Keratinocyte (primary cell): ENCODE results near the gene MDM4. TPM values are rescaled to one million over a fixed set of nuclear protein-coding genes. Genes with fewer than 3 reads are reported as not detected.

Experiments
- DNase-seq: peaks from one replicate; pipeline ENCODE4 v3.0.0-alpha.2; 2011; ENCODE audit warnings: low read depth, missing footprints, low spot score
- FAIRE-seq: peaks from 2 replicates; lab custom pipeline; 2011; peaks lifted over from hg19 to GRCh38; lab: Jason Lieb, UNC
- H2AFZ ChIP-seq: 2 replicates; pipeline ENCODE4 v1.6.0; 2012; ENCODE audit warnings: low read length, control low read depth, inconsistent platforms; ENCODE audit not compliant: control insufficient read depth
- H3K27ac ChIP-seq: 2 replicates; pipeline ENCODE4 v1.5.1; 2011; ENCODE audit warnings: low read length; ENCODE audit not compliant: control insufficient read depth, insufficient read depth
- H3K27me3 ChIP-seq: 3 replicates; pipeline ENCODE4 v1.6.0; 2011; ENCODE audit warnings: low read length; ENCODE audit not compliant: control insufficient read depth, insufficient read depth; ENCODE audit errors: extremely low read depth
- H3K36me3 ChIP-seq, 2 experiments: 2 replicates in 1 of 2; 3 replicates in 1 of 2; pipeline ENCODE4 v1.5.1; 2011; ENCODE audit warnings: low read length in 2 of 2, mild to moderate bottlenecking in 1 of 2; ENCODE audit not compliant: control insufficient read depth in 2 of 2, insufficient read depth in 2 of 2; ENCODE audit errors: extremely low read depth in 1 of 2
- H3K4me1 ChIP-seq: 3 replicates; pipeline ENCODE4 v1.5.1; 2011; ENCODE audit warnings: low read length; ENCODE audit not compliant: control insufficient read depth, insufficient read depth; ENCODE audit errors: extremely low read depth
- H3K4me2 ChIP-seq: 3 replicates; pipeline ENCODE4 v1.6.0; 2011; ENCODE audit warnings: low read depth, low read length; ENCODE audit not compliant: control insufficient read depth, insufficient read depth; ENCODE audit errors: extremely low read depth
- H3K4me3 ChIP-seq, 3 experiments: fragments of 200-600 bp in 1 of 3; sonication (generic) in 1 of 3; 2 replicates in 2 of 3; 3 replicates in 1 of 3; pipeline ENCODE4 v1.5.1; 2011 to 2016; ENCODE audit warnings: low read length in 3 of 3, mild to moderate bottlenecking in 3 of 3, control low read depth in 2 of 3, inconsistent platforms in 1 of 3, low read depth in 1 of 3, mixed read lengths in 1 of 3, mixed run types in 1 of 3, moderate library complexity in 1 of 3; ENCODE audit not compliant: control insufficient read depth in 2 of 3, insufficient read depth in 2 of 3; ENCODE audit errors: extremely low read depth in 1 of 3
- H3K79me2 ChIP-seq: 2 replicates; pipeline ENCODE4 v1.6.0; 2012; ENCODE audit warnings: low read length; ENCODE audit not compliant: control insufficient read depth, insufficient read depth
- H3K9ac ChIP-seq: 3 replicates; pipeline ENCODE4 v1.6.0; 2011; ENCODE audit warnings: low read length; ENCODE audit not compliant: control insufficient read depth, insufficient read depth; ENCODE audit errors: extremely low read depth
- H3K9me1 ChIP-seq: 3 replicates; pipeline ENCODE4 v1.6.0; 2011; ENCODE audit warnings: low read length; ENCODE audit not compliant: control insufficient read depth, insufficient read depth; ENCODE audit errors: extremely low read depth
- H3K9me3 ChIP-seq: 2 replicates; pipeline ENCODE4 v1.5.1; 2012; ENCODE audit warnings: low read depth, low read length; ENCODE audit not compliant: control insufficient read depth
- H4K20me1 ChIP-seq: 3 replicates; pipeline ENCODE4 v1.6.0; 2011; ENCODE audit warnings: low read length; ENCODE audit not compliant: control insufficient read depth, insufficient read depth; ENCODE audit errors: extremely low read depth
- CTCF ChIP-seq, 3 experiments: IDR thresholded peaks in 1 of 3; conservative IDR thresholded peaks in 1 of 3; optimal IDR thresholded peaks in 1 of 3; 2 replicates in 2 of 3; 3 replicates in 1 of 3; pipeline versions ENCODE3 to v1.5.1; 2011; ENCODE audit warnings: low read length in 3 of 3, mild to moderate bottlenecking in 3 of 3, moderate library complexity in 2 of 3, control low read depth in 1 of 3, inconsistent platforms in 1 of 3; ENCODE audit not compliant: insufficient read depth in 2 of 3; ENCODE audit errors: extremely low read depth in 1 of 3
- EZH2 ChIP-seq: IDR thresholded peaks from one replicate; pipeline ENCODE4 v1.6.1; 2012; ENCODE audit warnings: inconsistent platforms, mild to moderate bottlenecking, low read length, moderate library complexity
- dilution Hi-C: fragments of 300-500 bp; cut with MboI; formaldehyde crosslinking; loops from one replicate; pipeline ENCODE4 v1.7.0; 2020; ENCODE audit warnings: low sequenced_read_pairs; ENCODE audit not compliant: extremely low pct_ligation_motif_present
- polyA plus RNA-seq, 5 experiments: library from polyadenylated mRNA; depleted of rRNA in 3 of 5; stranded (reverse) in 3 of 5; stranded (forward) in 1 of 5; unstranded in 1 of 5; fragments of >200 nt; gene quantifications; 1 replicate in 1 of 5; 2 replicates in 3 of 5; 3 replicates in 1 of 5; pipeline versions ENCODE4 v1.2.1 to v1.2.3, GENCODE V29; 2011 to 2012; ENCODE audit warnings: missing spikeins in 2 of 5, low read depth in 1 of 5, low replicate concordance in 1 of 5

MDM4 gene
- polyA plus RNA-seq, 1 donor (not counting 4 experiments of a cell fraction or from before 2014, with no cell fraction given), result 17.8 TPM

GRCh38 chr1:204495777-204496176 is 20.4 kb upstream of the MDM4 start:
- Histone ChIP-seq H3K4me1 (peaks cover 15% of the 10 kb centered on the region), H3K27me3 (no peaks in the 10 kb centered on the region), H3K4me3 (no peak overlapping the region), H2AFZ (no peak overlapping the region), H3K9ac (no peak overlapping the region), H3K79me2 (no peaks in the 10 kb centered on the region), H4K20me1 (no peaks in the 10 kb centered on the region), H3K36me3 (no peaks in the 10 kb centered on the region), H3K27ac (no peak overlapping the region), H3K4me2 (peak overlapping the region; percentile 99), H3K9me1 (no peaks in the 10 kb centered on the region), H3K9me3 (no peaks in the 10 kb centered on the region)
- TF ChIP-seq EZH2, result no peak
- no peak for TF ChIP-seq CTCF (optimal IDR thresholded peaks at IDR 0.05 in 1 of 3, IDR thresholded peaks at IDR 0.05 in 1 of 3, conservative IDR thresholded peaks at IDR 0.05 in 1 of 3; ENCODE audit: extremely low read depth in 1 of 3, insufficient read depth in 2 of 3, low read length in 3 of 3)
- dilution Hi-C loops, result no loop called here
- DNase-seq (no peak), FAIRE-seq (no peak)

GRCh38 chr1:204498981-204499380 is 17.2 kb upstream of the MDM4 start:
- no peaks in the 10 kb centered on the region for H3K36me3 ChIP-seq
- FAIRE-seq (no peak), DNase-seq (no peak)
- H3K4me1 ChIP-seq, result peaks cover 5% of the 10 kb centered on the region
- no peak for TF ChIP-seq CTCF (optimal IDR thresholded peaks at IDR 0.05 in 1 of 3, IDR thresholded peaks at IDR 0.05 in 1 of 3, conservative IDR thresholded peaks at IDR 0.05 in 1 of 3; ENCODE audit: extremely low read depth in 1 of 3, insufficient read depth in 2 of 3, low read length in 3 of 3)
- no peak for TF ChIP-seq EZH2
- no peaks in the 10 kb centered on the region for H3K9me3 ChIP-seq
- H3K4me2 ChIP-seq, result no peak overlapping the region
- no peaks in the 10 kb centered on the region for H3K27me3 ChIP-seq
- no peak overlapping the region for H3K9ac ChIP-seq
- no peak overlapping the region for H2AFZ ChIP-seq
- H3K79me2 ChIP-seq, result no peaks in the 10 kb centered on the region
- no peak overlapping the region for H3K27ac ChIP-seq
- dilution Hi-C loops, result no loop called here
- H3K9me1 ChIP-seq, result no peaks in the 10 kb centered on the region
- no peaks in the 10 kb centered on the region for H4K20me1 ChIP-seq
- H3K4me3 ChIP-seq, result no peak overlapping the region
